K562 (cell line): Measurements from ENCODE around the gene ADSS2. TPM values are rescaled to one million over a fixed set of nuclear protein-coding genes. Genes with fewer than 3 reads are reported as not detected.
"Not testable (repeated sequence)": the region's sequence is repeated elsewhere in the genome, so short reads cannot be mapped to it uniquely, and the experiment has no call there.

ENCODE experiments used
- ATAC-seq: fragments of 200-7000 bp; cut with Tn5 transposase; 3 replicates; pipeline ENCODE4 v1.9.1; 2020; ENCODE audit warnings: moderate library complexity
- BruUV-seq: library from RNA; stranded (reverse); fragments of 400-500 nt; replicated peaks from 2 replicates; lab custom pipeline; 2021; lab: Mats Ljungman, UMichigan
- CTCF ChIA-PET: fragments of 300-600 bp; formaldehyde crosslinking; extraction: SDS; loops from one replicate; lab custom pipeline; 2021; ENCODE audit warnings: low intra/inter-chr PET ratio; lab: Yijun Ruan, JAX
- POLR2A ChIA-PET: fragments of 300-600, 350-650 bp; sonication (Branson Sonifier 250); formaldehyde crosslinking; extraction: SDS; loops from one replicate; lab custom pipeline; 2021; ENCODE audit warnings: antibody characterized with exemption, inconsistent platforms; lab: Yijun Ruan, JAX
- DNase-seq, 4 experiments: peaks; one replicate each; pipeline versions ENCODE4 v3.0.0 to v3.0.0-alpha.2; 2011 to 2018; ENCODE audit warnings: low spot score in 3 of 4, mixed read lengths in 3 of 4; ENCODE audit errors: extremely low read depth in 1 of 4
- FAIRE-seq: peaks from 2 replicates; lab custom pipeline; 2011; peaks lifted over from hg19 to GRCh38; lab: Jason Lieb, UNC
- H2AFZ ChIP-seq: 2 replicates; pipeline ENCODE4 v1.6.0; 2011; ENCODE audit warnings: low read depth, low read length, control low read depth, inconsistent platforms
- H3K27ac ChIP-seq: fragments of 200-600 bp; 3 replicates; pipeline ENCODE4 v1.8.0; 2011; ENCODE audit warnings: low read depth, mild to moderate bottlenecking, control low read depth, inconsistent platforms, low read length, moderate library complexity, mixed read lengths; ENCODE audit errors: extremely low read depth
- H3K27me3 ChIP-seq, 2 experiments: fragments of 300-600 bp in 1 of 2; 2 replicates in 1 of 2; 3 replicates in 1 of 2; pipeline versions ENCODE4 v1.6.0 to v1.8.0; 2011; ENCODE audit warnings: inconsistent platforms in 2 of 2, low read length in 2 of 2, mild to moderate bottlenecking in 1 of 2, mixed read lengths in 1 of 2, moderate library complexity in 1 of 2; ENCODE audit not compliant: control insufficient read depth in 2 of 2, insufficient read depth in 2 of 2
- H3K36me3 ChIP-seq: fragments of 300-600 bp; 3 replicates; pipeline ENCODE4 v1.8.0; 2011; ENCODE audit warnings: mild to moderate bottlenecking, low read length, inconsistent platforms; ENCODE audit not compliant: control insufficient read depth, insufficient read depth
- H3K4me1 ChIP-seq, 2 experiments: fragments of 200-600 bp in 1 of 2; replicated peaks in 1 of 2; 2 replicates in 1 of 2; 3 replicates in 1 of 2; pipeline versions ENCODE4 v1.5.1 to v1.8.0; 2011; ENCODE audit warnings: inconsistent platforms in 2 of 2, low read length in 2 of 2, mild to moderate bottlenecking in 1 of 2, mixed read lengths in 1 of 2, moderate library complexity in 1 of 2; ENCODE audit not compliant: control insufficient read depth in 2 of 2, insufficient read depth in 2 of 2
- H3K4me2 ChIP-seq: 2 replicates; pipeline ENCODE4 v1.6.1; 2011; ENCODE audit warnings: low read length, control low read depth, inconsistent platforms, mixed read lengths; ENCODE audit not compliant: insufficient read depth
- H3K4me3 ChIP-seq: fragments of 200-600 bp; sonication (generic), shearing (Covaris generic); 2 replicates; pipeline ENCODE4 v1.5.1; 2016; ENCODE audit warnings: control low read depth, inconsistent platforms
- H3K79me2 ChIP-seq: fragments of 200-600 bp; 3 replicates; pipeline ENCODE4 v1.8.0; 2011; ENCODE audit warnings: low read length, inconsistent platforms; ENCODE audit not compliant: control insufficient read depth, insufficient read depth
- H3K9ac ChIP-seq, 2 experiments: 2 replicates each; pipeline versions ENCODE4 v1.6.0 to v1.6.1; 2011; ENCODE audit warnings: low read depth in 2 of 2, low read length in 2 of 2, control low read depth in 1 of 2, inconsistent platforms in 1 of 2, mild to moderate bottlenecking in 1 of 2, mixed read lengths in 1 of 2; ENCODE audit not compliant: insufficient read depth in 1 of 2
- H3K9me1 ChIP-seq: one replicate; pipeline ENCODE4 v1.6.0; 2011; ENCODE audit warnings: inconsistent platforms, mild to moderate bottlenecking, low read length, moderate library complexity; ENCODE audit not compliant: control insufficient read depth, insufficient read depth
- H3K9me3 ChIP-seq: replicated peaks from 2 replicates; pipeline ENCODE4 v1.5.1; 2011; ENCODE audit warnings: low read depth, low read length, inconsistent platforms; ENCODE audit not compliant: control insufficient read depth, insufficient read depth
- H4K20me1 ChIP-seq: replicated peaks from 2 replicates; pipeline ENCODE4 v1.6.1; 2011; ENCODE audit warnings: low read length, inconsistent platforms, mixed read lengths; ENCODE audit not compliant: control insufficient read depth, insufficient read depth
- CBX2 ChIP-seq: fragments of 200-600 bp; sonication (generic); IDR thresholded peaks from one replicate; pipeline ENCODE4 v1.6.1; 2012; ENCODE audit warnings: mild to moderate bottlenecking, low read length, inconsistent platforms; ENCODE audit not compliant: insufficient read depth, poor library complexity, severe bottlenecking
- CBX8 ChIP-seq: fragments of 200-600 bp; sonication (generic); IDR thresholded peaks from 2 replicates; pipeline ENCODE4 v1.6.1; 2012; ENCODE audit warnings: borderline replicate concordance, mixed run types, low read depth, mild to moderate bottlenecking, moderate library complexity, mixed read lengths, low read length, control low read depth, inconsistent platforms; ENCODE audit not compliant: poor library complexity, severe bottlenecking; ENCODE audit errors: extremely low read depth
- CREBBP ChIP-seq: IDR thresholded peaks from one replicate; pipeline ENCODE4 v1.6.1; 2012; ENCODE audit warnings: low read depth, mild to moderate bottlenecking, control low read depth, inconsistent platforms, low read length
- EGR1 ChIP-seq: fragments of 450-650 bp; conservative IDR thresholded peaks from 2 replicates; pipeline ENCODE4 v1.6.1; 2017; ENCODE audit warnings: mild to moderate bottlenecking
- ERF ChIP-seq: fragments of 450-650 bp; formaldehyde crosslinking; IDR thresholded peaks from 2 replicates; pipeline ENCODE4 v1.4.0; 2020; ENCODE audit warnings: mild to moderate bottlenecking, mixed read lengths
- GABPA ChIP-seq: fragments of 200-800 bp; sonication (Bioruptor generic); conservative IDR thresholded peaks from 2 replicates; pipeline ENCODE4 v1.6.1; 2016; ENCODE audit warnings: low read depth, missing genetic modification characterization, missing compliant biosample characterization
- GATAD2B ChIP-seq: fragments of 450-650 bp; IDR thresholded peaks from 2 replicates; pipeline ENCODE4 v1.6.1; 2017; ENCODE audit warnings: mild to moderate bottlenecking, borderline replicate concordance
- MAFG ChIP-seq: fragments of 450-650 bp; conservative IDR thresholded peaks from 2 replicates; pipeline ENCODE4 v1.6.1; 2016; ENCODE audit warnings: missing genetic modification characterization, missing compliant biosample characterization
- MAFK ChIP-seq: IDR thresholded peaks from 2 replicates; pipeline ENCODE4 v1.6.1; 2011; ENCODE audit warnings: low read length, improper control_type of control experiment
- MTF1 ChIP-seq: fragments of 250-450 bp; sonication (Bioruptor Pico); IDR thresholded peaks from 2 replicates; pipeline ENCODE4 v1.9.0; 2021; ENCODE audit warnings: moderate library complexity, mild to moderate bottlenecking, inconsistent platforms, borderline replicate concordance
- NFIC ChIP-seq: fragments of 450-650 bp; IDR thresholded peaks from 2 replicates; pipeline ENCODE4 v1.6.1; 2017; ENCODE audit warnings: mild to moderate bottlenecking, inconsistent platforms
- RHOXF2B ChIP-seq: fragments of 250-450 bp; sonication (Bioruptor Pico); conservative IDR thresholded peaks from 2 replicates; pipeline ENCODE4 v1.5.1; 2021
- RNF2 ChIP-seq: sonication (generic); IDR thresholded peaks from 2 replicates; pipeline ENCODE4 v1.6.1; 2016
- WHSC1 ChIP-seq: IDR thresholded peaks from one replicate; pipeline ENCODE4 v1.6.1; 2012; ENCODE audit warnings: low read length, control low read depth, inconsistent platforms
- ZNF121 ChIP-seq: sonication (generic); formaldehyde crosslinking; conservative IDR thresholded peaks from 2 replicates; pipeline ENCODE4 v1.8.0; 2022; ENCODE audit warnings: missing genetic modification reagents
- ZNF133 ChIP-seq: fragments of 250-450 bp; sonication (Bioruptor Pico); IDR thresholded peaks from 2 replicates; pipeline ENCODE4 v1.4.0; 2020; ENCODE audit warnings: mild to moderate bottlenecking
- ZNF146 ChIP-seq: IDR thresholded peaks from one replicate; pipeline ENCODE4 v1.6.1; 2018; ENCODE audit warnings: missing compliant biosample characterization; ENCODE audit not compliant: unreplicated experiment
- WGBS: fragments of 100-300 bp; shearing (Covaris generic); methylation state at CpG from one replicate; pipeline ENCODE4 v1.1.6; 2016; ENCODE audit warnings: low coverage, mixed read lengths; ENCODE audit not compliant: insufficient coverage; ENCODE audit errors: missing lambda C conversion rate; 5-methylcytosine and 5-hydroxymethylcytosine counted together
- in situ Hi-C: fragments of 300-500 bp; cut with MboI; formaldehyde crosslinking; loops from 4 replicates; pipeline ENCODE4 v1.15.0; 2018; ENCODE audit warnings: inconsistent platforms, mixed read lengths
- intact Hi-C: fragments of 100-400 bp; cut with micrococcal nuclease; formaldehyde crosslinking; loops from 2 replicates; pipeline ENCODE4 v1.14.2; 2022
- polyA plus RNA-seq, 8 experiments: library from polyadenylated mRNA; depleted of rRNA in 4 of 8; stranded (reverse) in 5 of 8; unstranded in 3 of 8; fragments of >200 nt; fragmentation: Nextera tagmentation in 2 of 8; fragmentation: Illumina TruSeq in 1 of 8; extraction: Ambion mirVana in 2 of 8; extraction: Trizol in 1 of 8; gene quantifications; 2 replicates each; pipeline versions ENCODE4 v1.2.1 to v1.2.3, GENCODE V29; 2011 to 2014; ENCODE audit warnings: inconsistent platforms in 1 of 8, missing spikeins in 1 of 8
- total RNA-seq, 7 experiments: library from RNA; depleted of rRNA in 6 of 7; stranded (reverse); fragments of >200 nt in 6 of 7; fragmentation: Illumina TruSeq in 2 of 7; extraction: Trizol in 2 of 7; gene quantifications; 2 replicates each; pipeline versions ENCODE4 v1.2.1 to v1.2.3, GENCODE V29; 2011 to 2021; ENCODE audit warnings: low replicate concordance in 1 of 7

Gene ADSS2
- total and polyA plus RNA-seq, 9 of the 15 experiments (the other 6 are each of a cell fraction or from before 2014, with no cell fraction given), result 8.8 to 63.8 (median 59.4) TPM

DNA sequence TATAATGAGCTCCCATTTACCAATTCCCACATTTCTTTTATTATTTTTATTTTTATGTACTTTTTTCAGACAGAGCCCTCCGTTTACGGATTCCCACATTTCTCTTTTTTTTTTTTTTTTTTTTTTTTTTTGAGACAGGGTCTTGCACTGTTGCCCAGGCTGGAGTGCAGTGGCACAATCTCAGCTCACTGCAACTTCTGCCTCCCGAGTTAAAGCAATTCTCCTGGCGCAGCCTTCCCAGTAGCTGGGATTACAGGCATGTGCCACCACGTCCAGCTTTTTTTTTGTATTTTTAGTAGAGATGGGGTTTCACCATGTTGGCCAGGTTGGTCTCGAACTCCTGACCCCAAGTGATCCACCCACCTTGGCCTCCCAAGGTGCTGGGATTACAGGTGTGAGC lies 77.2 kb downstream of the ADSS2 start:
- CTCF ChIA-PET, result not testable (repeated sequence)
- POLR2A ChIA-PET, result interaction anchor here (0.7 kb wide), 1 partner anchor 8 kb away, joined by 3 read pairs; no protein-coding TSS in a partner anchor
- TF ChIP-seq ZNF121 (CRISPR knock-in tag), result peak; percentile 93
- TF ChIP-seq, all 486 proteins: peak for 1; not testable (repeated sequence) for 485
- DNase-seq, intact Hi-C loops, H3K9ac ChIP-seq, H3K27ac ChIP-seq, H3K4me2 ChIP-seq, H3K9me3 ChIP-seq, H3K4me3 ChIP-seq, in situ Hi-C loops, FAIRE-seq, H3K36me3 ChIP-seq, H3K9me1 ChIP-seq, H4K20me1 ChIP-seq, H2AFZ ChIP-seq, BruUV-seq, H3K27me3 ChIP-seq, H3K79me2 ChIP-seq, ATAC-seq: not testable (repeated sequence)
- peaks cover 6 to 15% of the 10 kb centered on the region in 2 experiments; a peak in 4 of 5 replicates for H3K4me1 ChIP-seq
- WGBS, result 64% methylated on average over 6 of the region's 6 CpGs

DNA sequence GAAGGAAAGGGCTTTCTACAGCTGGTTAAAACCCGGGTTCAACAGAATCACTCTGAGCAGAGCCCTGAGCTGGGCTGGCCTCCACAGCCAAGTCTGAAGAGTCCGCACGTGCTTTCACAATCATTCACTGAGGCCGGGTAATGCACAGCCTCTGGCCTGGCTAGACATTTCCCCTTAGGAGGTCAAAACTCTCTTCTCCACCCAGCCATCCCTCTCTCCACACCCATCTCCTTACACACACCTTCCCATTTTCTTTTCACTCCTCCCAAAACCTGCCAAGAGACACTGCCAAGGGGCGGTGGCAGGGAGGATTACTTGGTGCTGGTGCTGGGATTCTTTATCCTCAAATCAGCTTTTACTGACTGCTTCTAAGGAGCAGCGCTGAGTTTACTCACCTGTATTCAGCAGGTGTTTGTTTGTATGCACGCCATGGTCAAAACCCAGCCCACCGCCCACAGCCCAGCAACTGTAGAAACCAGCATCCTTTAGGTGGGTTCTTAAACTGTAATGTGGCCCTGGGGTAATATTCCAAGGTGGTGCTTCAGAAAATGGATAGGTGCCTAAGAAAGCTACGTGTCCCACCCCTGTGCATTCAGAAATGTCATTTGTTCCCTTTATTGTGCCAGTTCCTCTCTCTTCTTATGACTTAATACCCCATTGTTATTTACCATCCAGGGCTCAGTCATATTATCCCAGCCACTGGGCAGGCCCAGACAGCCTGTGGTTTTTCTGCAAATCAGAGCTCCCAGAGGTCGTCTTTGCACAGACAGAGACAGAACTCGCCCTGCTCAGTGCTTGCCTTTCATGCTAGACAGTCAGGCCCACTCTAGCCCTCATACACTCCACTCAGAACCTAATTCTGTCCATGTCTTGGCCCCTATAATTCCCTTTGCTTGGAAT lies 80.2 kb downstream of the ADSS2 start:
- FAIRE-seq, result no peak
- Histone ChIP-seq H3K79me2 (peaks cover 11% of the 10 kb centered on the region; the same call in 2 of the 3 replicates), H3K36me3 (no peaks in the 10 kb centered on the region), H3K4me3 (no peak overlapping the region), H3K27me3 (no peaks in the 10 kb centered on the region), H3K9ac (peak overlapping the region in 1 of 2 experiments; percentile 22; a peak in 1 of 4 replicates), H3K4me1 (peaks cover 31 to 41% of the 10 kb centered on the region in 2 experiments), H3K9me3 (no peaks in the 10 kb centered on the region), H3K9me1 (no peaks in the 10 kb centered on the region), H3K27ac (no peak overlapping the region), H3K4me2 (no peak overlapping the region), H4K20me1 (no peaks in the 10 kb centered on the region), H2AFZ (no peak overlapping the region)
- no peak for ATAC-seq
- no TSS peak for BruUV-seq
- in situ Hi-C loops, result no loop called here
- 72% methylated on average over 11 of the region's 11 CpGs for WGBS
- ChIA-PET CTCF (no interaction called here), POLR2A (interaction anchor here (0.5 to 2.5 kb wide), 5 partner anchors 10 to 59 kb away, joined by 3 to 14 read pairs (median 4); no protein-coding TSS in a partner anchor)
- DNase-seq, result no peak
- intact Hi-C loops, result no loop called here
- TF ChIP-seq MAFK (no peak), RNF2 (no peak), EGR1 (no peak), GATAD2B (no peak), RHOXF2B (no peak), ERF (CRISPR knock-in tag) (no peak), MAFG (tag) (no peak), GABPA (tag) (no peak), ZNF146 (CRISPR knock-in tag) (no peak), CBX8 (no peak), CBX2 (no peak), MTF1 (CRISPR knock-in tag) (no peak), NFIC (no peak), WHSC1 (no peak), CREBBP (no peak), ZNF133 (CRISPR knock-in tag) (no peak)
